Heart left ventricle (tissue), 16 donors: ENCODE data around the gene PRSS2. TPM values are rescaled to one million over a fixed set of nuclear protein-coding genes. Genes with fewer than 3 reads are reported as not detected.
"Not testable (repeated sequence)": the region's sequence is repeated elsewhere in the genome, so short reads cannot be mapped to it uniquely, and the experiment has no call there.

Experiments
- ATAC-seq, 4 donors: fragments of 200-7000 bp; cut with Tn5 transposase; one replicate each; pipeline ENCODE4 v1.9.1; 2020 to 2022; ENCODE audit warnings: moderate library complexity in 4 of 4, mild to moderate bottlenecking in 3 of 4, moderate number of reproducible peaks in 1 of 4
- DNase-seq, 5 donors: peaks; one replicate each; pipeline ENCODE4 v3.0.0-alpha.2; 2020
- H3K27ac ChIP-seq, 12 donors: fragments of 200-600 bp; sonication (generic) in 4 of 12; one replicate each; pipeline versions ENCODE4 v1.5.0 to v1.8.0; 2016 to 2022; ENCODE audit warnings: mild to moderate bottlenecking in 2 of 12
- H3K27me3 ChIP-seq, 9 donors: fragments of 200-600 bp; sonication (generic) in 2 of 9; one replicate each; pipeline versions ENCODE4 v1.5.1 to v1.8.0; 2016 to 2022; ENCODE audit warnings: mild to moderate bottlenecking in 3 of 9
- H3K36me3 ChIP-seq, 9 donors: fragments of 200-600 bp; sonication (generic) in 2 of 9; one replicate each; pipeline versions ENCODE4 v1.5.0 to v1.8.0; 2018 to 2022; ENCODE audit warnings: mild to moderate bottlenecking in 2 of 9
- H3K4me1 ChIP-seq, 12 donors: fragments of 200-600 bp; sonication (generic) in 4 of 12; one replicate each; pipeline versions ENCODE4 v1.5.0 to v1.8.0; 2016 to 2022; ENCODE audit warnings: mild to moderate bottlenecking in 3 of 12
- H3K4me3 ChIP-seq, 12 donors: fragments of 200-600 bp; sonication (generic) in 4 of 12; one replicate each; pipeline versions ENCODE4 v1.5.0 to v1.8.0; 2017 to 2022; ENCODE audit warnings: mild to moderate bottlenecking in 9 of 12, moderate library complexity in 4 of 12
- H3K9me3 ChIP-seq, 12 donors: fragments of 200-600 bp; sonication (generic) in 4 of 12; one replicate each; pipeline versions ENCODE4 v1.5.0 to v1.8.0; 2016 to 2022; ENCODE audit warnings: mild to moderate bottlenecking in 1 of 12
- POLR2A ChIP-seq, 2 donors: fragments of 450-650 bp; IDR thresholded peaks; one replicate each; pipeline ENCODE4 v1.6.1; 2017; ENCODE audit warnings: antibody characterized with exemption in 2 of 2, mild to moderate bottlenecking in 2 of 2, moderate library complexity in 2 of 2
- WGBS, 4 donors: extraction: QIAGEN DNeasy Blood & Tissue Kit in 2 of 4; methylation state at CpG; one replicate each; pipeline versions ENCODE4 v1.1.5 to v1.1.7; 2013 to 2018; 5-methylcytosine and 5-hydroxymethylcytosine counted together
- intact Hi-C, 10 donors: fragments of 100-400 bp; cut with DNase I; formaldehyde crosslinking; loops; one replicate each; pipeline versions ENCODE4 v1.11.1 to v1.14.2; 2022
- polyA plus RNA-seq, 2 donors: library from polyadenylated mRNA; stranded (reverse); fragments of 200-250 nt; gene quantifications; one replicate each; pipeline ENCODE4 v1.2.3, GENCODE V29; 2013
- total RNA-seq, 9 donors: library from RNA; depleted of rRNA in 2 of 9; stranded (reverse); fragments of >200 nt in 2 of 9; fragmentation: NEBNext Ultra II Directional in 3 of 9; extraction: Animal tissue kit (Norgen Biotek cat#: 25700) in 3 of 9; gene quantifications; one replicate each; pipeline versions ENCODE4 v1.1.0 to v1.2.4, GENCODE V29; 2016 to 2023
- TF ChIP-seq, protein P1 (sequence below), 12 donors: fragments of 200-600 bp; sonication (generic) in 4 of 12; IDR thresholded peaks; one replicate each; pipeline versions ENCODE4 v1.5.0 to v1.8.0; 2018 to 2022; ENCODE audit warnings: antibody characterized with exemption in 12 of 12, mild to moderate bottlenecking in 5 of 12
- donor health status: ischemic (EF 13 %, LVEDD 7.1; RV severe dilation, severe dysfunction).
- donor health status: healthy with polysubstance abuse.
- donor health status: DM: no; HTN: yes; CAD: no.
- donor health status: DM: no; HTN: no; CAD: no.
- donor health status: ischemic (EF 25% LVEDD 6.9; RV normal size, moderate dysfunction).
- donor health status: ischemic (EF 25% LVEDD 5.7; RV mildly dilated, moderate dysfunction).
- donor health status: healthy.
- donor health status: DM: yes; HTN: yes; CAD: no.
- donor health status: ischemic (EF 35%, LVEDD 5.7; RV mildly dilated, moderate dysfunction).
- donor health status: nonischemic (EF 11% LVEDD 7.7; RV severe dilation, severe dysfunction).
- donor health status: DM: yes; HTN: yes; CAD: no.
- donor health status: PGD.
- donor health status: ischemic (EF 29% LVEDD 5.4; RV normal size, mild dysfunction).
- donor health status: nonischemic (EF 23%, LVEDD 6.1; RV moderate dilation, normal function).

Gene PRSS2
- total and polyA plus RNA-seq, 11 donors = 1.0 to 8.4 (median 5.9) TPM; not detected in 5

DNA sequence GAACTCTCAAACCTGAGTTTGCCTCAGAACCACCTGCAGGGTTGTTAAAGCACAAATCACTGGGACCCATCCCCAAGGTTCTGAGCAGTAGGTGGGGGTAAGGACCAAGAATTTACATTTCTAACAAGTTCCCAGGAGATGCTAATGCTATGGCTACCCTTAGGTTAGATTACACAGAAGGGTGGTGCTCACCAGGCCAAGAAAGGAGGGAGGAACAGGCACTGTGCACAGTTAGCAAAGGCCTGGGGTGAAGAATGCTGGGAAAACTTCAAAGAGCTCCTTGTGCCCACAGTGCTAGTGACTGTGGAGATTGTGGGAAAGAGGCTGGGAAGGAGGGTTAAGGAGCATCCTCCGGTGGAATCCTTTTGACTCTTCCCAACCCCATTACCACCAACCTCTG lies 8.7 kb upstream of the PRSS2 start:
- H3K9me3 ChIP-seq = no peaks in the 10 kb centered on the region
- no peak for DNase-seq
- H3K36me3 ChIP-seq = no peaks in the 10 kb centered on the region
- H3K27ac ChIP-seq = no peak overlapping the region
- H3K4me1 ChIP-seq = no peaks in the 10 kb centered on the region
- H3K27me3 ChIP-seq = no peaks in the 10 kb centered on the region
- intact Hi-C loops = loop anchor here in 1 of 10 donors (5.0 to 10.0 kb wide), 2 partner anchors 63 to 1545 kb away; no protein-coding TSS in a partner anchor
- WGBS, 4 donors = 64 to 100% (median 89%) methylated on average over 1 of the region's 1 CpG
- ATAC-seq = no peak
- TF ChIP-seq, protein P1, sequence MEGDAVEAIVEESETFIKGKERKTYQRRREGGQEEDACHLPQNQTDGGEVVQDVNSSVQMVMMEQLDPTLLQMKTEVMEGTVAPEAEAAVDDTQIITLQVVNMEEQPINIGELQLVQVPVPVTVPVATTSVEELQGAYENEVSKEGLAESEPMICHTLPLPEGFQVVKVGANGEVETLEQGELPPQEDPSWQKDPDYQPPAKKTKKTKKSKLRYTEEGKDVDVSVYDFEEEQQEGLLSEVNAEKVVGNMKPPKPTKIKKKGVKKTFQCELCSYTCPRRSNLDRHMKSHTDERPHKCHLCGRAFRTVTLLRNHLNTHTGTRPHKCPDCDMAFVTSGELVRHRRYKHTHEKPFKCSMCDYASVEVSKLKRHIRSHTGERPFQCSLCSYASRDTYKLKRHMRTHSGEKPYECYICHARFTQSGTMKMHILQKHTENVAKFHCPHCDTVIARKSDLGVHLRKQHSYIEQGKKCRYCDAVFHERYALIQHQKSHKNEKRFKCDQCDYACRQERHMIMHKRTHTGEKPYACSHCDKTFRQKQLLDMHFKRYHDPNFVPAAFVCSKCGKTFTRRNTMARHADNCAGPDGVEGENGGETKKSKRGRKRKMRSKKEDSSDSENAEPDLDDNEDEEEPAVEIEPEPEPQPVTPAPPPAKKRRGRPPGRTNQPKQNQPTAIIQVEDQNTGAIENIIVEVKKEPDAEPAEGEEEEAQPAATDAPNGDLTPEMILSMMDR (IDR thresholded peaks at IDR 0.05) = no peak
- TF ChIP-seq POLR2A (IDR thresholded peaks at IDR 0.05) = no peak
- H3K4me3 ChIP-seq = no peak overlapping the region

DNA sequence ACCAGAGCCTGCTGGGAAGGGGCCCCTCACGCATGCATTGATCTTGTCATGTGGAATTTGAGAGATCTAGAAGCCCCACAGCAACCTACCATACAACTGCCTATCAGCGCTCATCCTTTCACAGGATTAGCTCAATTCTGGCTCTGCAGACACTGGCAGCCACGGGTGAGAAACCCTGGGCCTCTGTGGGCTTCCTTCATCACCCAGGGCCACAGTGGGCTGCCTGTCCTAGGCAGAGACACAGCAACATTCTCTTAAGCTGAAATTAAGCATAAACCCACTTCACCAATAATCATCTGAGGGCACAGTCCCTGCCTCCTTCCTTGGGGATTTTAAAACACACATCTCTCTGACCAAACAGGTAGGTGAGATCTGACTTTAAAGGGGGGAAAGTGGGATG lies 3.3 kb upstream of the PRSS2 start:
- no peak for ATAC-seq

DNA sequence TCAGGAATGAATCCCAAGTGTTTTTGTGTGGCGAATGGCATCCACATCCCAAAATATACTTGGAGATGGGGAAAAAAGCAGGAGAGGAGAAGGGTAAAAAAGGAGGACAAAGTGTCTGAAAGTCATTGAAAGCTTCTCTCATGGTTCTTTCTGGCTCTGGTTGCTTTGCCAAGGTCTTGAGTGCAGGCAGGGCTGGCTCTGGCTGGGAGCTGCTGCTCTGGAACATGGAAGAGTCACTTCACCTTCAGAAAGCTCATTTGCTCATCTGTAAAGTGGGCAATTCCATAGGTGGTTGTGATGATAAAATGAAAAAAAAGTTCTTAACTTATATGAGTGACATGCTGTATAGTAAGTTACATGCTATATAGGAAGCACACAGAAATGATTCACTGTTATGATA lies 2.9 kb upstream of the PRSS2 start:
- Histone ChIP-seq H3K4me1 (no peaks in the 10 kb centered on the region), H3K36me3 (no peaks in the 10 kb centered on the region), H3K9me3 (no peaks in the 10 kb centered on the region), H3K4me3 (no peak overlapping the region), H3K27me3 (peaks cover 0 to 23% (median 0%) of the 10 kb centered on the region in 9 donors), H3K27ac (no peak overlapping the region)
- intact Hi-C loops = loop anchor here in 1 of 10 donors (10.0 kb wide), 1 partner anchor 57 kb away; no protein-coding TSS in a partner anchor
- DNase-seq (no peak), ATAC-seq (no peak)
- 59 to 84% (median 65%) methylated on average over 1 of the region's 1 CpG for WGBS, 4 donors
- TF ChIP-seq POLR2A (IDR thresholded peaks at IDR 0.05) = no peak
- TF ChIP-seq, protein P1 (IDR thresholded peaks at IDR 0.05) = no peak

More for the DNA sequence above, 3.3 kb upstream of the PRSS2 start:
- TF ChIP-seq POLR2A (IDR thresholded peaks at IDR 0.05) = no peak
- TF ChIP-seq, protein P1 (IDR thresholded peaks at IDR 0.05) = no peak
- no peaks in the 10 kb centered on the region for H3K9me3 ChIP-seq
- peaks cover 0 to 23% (median 0%) of the 10 kb centered on the region in 9 donors for H3K27me3 ChIP-seq
- H3K4me3 ChIP-seq = no peak overlapping the region
- H3K4me1 ChIP-seq = no peaks in the 10 kb centered on the region
- H3K36me3 ChIP-seq = no peaks in the 10 kb centered on the region
- 53 to 72% (median 63%) methylated on average over 3 of the region's 3 CpGs for WGBS, 4 donors
- DNase-seq = no peak
- no peak overlapping the region for H3K27ac ChIP-seq
- intact Hi-C loops = loop anchor here in 1 of 10 donors (10.0 kb wide), 1 partner anchor 57 kb away; no protein-coding TSS in a partner anchor

DNA sequence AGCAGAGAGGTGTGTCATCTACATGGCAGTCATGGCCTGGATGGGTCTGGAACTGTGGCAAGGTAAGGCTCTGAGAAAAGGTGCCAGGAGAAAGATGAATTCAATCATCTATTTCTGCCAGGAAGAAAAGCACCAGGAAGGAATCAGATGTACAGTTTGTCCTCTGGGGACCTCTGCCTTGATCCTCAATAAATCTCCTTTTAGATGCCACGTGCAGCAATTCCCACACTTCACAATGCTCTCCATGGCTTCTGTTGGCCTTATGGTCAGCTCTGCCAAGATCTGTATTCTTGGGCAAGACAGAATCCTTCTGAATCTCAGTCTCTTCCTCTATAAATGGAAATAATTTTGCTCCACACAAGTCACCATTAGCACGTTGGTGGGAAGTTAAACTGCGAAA lies 1.9 kb upstream of the PRSS2 start:
- 62 to 76% (median 66%) methylated on average over 3 of the region's 3 CpGs for WGBS, 4 donors
- not testable (repeated sequence) for H3K9me3 ChIP-seq, H3K4me3 ChIP-seq, H3K36me3 ChIP-seq, ATAC-seq, H3K27ac ChIP-seq, DNase-seq, H3K4me1 ChIP-seq
- intact Hi-C loops = loop anchor here in 1 of 10 donors (10.0 kb wide), 1 partner anchor 56 kb away; no protein-coding TSS in a partner anchor
- H3K27me3 ChIP-seq = peaks cover 0 to 23% (median 0%) of the 10 kb centered on the region in 9 donors

DNA sequence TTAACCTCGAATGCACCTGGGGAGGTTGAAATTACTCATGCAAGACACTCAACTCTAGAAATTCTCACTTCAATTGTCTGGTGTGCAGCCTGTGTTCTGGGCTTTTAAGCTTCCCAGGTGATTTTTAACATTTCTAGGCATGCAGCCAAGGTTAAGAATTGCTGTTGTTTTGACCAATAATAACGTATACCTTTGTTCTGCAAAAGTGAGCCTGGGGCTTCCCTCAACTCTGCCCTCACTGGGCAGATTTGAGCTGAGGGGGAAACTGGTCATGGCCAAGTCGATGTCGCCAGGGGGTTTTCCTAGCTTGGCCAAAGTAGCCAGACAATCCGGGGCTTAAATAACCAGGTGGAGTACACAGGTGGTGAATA lies 568 bp downstream of the PRSS2 start:
- H3K4me1 ChIP-seq = peaks cover 0 to 4% (median 0%) of the 10 kb centered on the region in 12 donors
- intact Hi-C loops = no loop called here
- no peak overlapping the region for H3K27ac ChIP-seq
- TF ChIP-seq, protein P1 (IDR thresholded peaks at IDR 0.05) = no peak
- TF ChIP-seq POLR2A (IDR thresholded peaks at IDR 0.05) = no peak
- peaks cover 0 to 23% (median 0%) of the 10 kb centered on the region in 9 donors for H3K27me3 ChIP-seq
- DNase-seq (no peak), ATAC-seq (no peak)
- H3K36me3 ChIP-seq = no peaks in the 10 kb centered on the region
- no peaks in the 10 kb centered on the region for H3K9me3 ChIP-seq
- no peak overlapping the region for H3K4me3 ChIP-seq
- WGBS, 4 donors = 67 to 77% (median 74%) methylated on average over 5 of the region's 5 CpGs
